ENCODE data around the gene SYNPR.

GRCh38 chr3:63365671-63366070 lies 87.6 kb downstream of the SYNPR start:
- no peak for TF ChIP-seq CTCF (IDR thresholded peaks at IDR 0.05; ENCODE audit: insufficient read depth, low read depth, low read length)
- TF ChIP-seq EZH2 (IDR thresholded peaks at IDR 0.05; ENCODE audit: insufficient read depth, low read length), result no peak
